ENCODE measurements around the gene GUCA1A.

DNA sequence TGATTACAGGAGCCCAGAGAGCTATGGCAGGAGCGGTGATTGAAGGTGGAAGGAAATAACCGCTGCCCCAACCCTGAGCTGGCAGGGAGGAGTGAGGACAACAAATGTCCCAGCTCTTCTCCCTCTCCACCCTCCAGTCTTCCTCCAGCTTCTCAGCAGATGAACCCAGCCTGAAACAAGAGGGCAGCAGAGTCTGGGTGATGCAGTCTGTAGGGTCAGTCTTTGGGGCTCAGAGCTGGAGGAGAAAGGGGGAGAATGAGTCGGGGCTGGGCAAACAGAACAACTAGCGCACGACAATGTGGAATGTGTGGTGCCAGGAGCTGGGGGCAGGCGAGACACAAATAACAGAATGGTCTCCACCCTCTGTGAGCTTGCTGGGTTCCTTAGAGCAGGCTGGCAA lies 4.5 kb upstream of the GUCA1A start:
- TF ChIP-seq, protein P1, sequence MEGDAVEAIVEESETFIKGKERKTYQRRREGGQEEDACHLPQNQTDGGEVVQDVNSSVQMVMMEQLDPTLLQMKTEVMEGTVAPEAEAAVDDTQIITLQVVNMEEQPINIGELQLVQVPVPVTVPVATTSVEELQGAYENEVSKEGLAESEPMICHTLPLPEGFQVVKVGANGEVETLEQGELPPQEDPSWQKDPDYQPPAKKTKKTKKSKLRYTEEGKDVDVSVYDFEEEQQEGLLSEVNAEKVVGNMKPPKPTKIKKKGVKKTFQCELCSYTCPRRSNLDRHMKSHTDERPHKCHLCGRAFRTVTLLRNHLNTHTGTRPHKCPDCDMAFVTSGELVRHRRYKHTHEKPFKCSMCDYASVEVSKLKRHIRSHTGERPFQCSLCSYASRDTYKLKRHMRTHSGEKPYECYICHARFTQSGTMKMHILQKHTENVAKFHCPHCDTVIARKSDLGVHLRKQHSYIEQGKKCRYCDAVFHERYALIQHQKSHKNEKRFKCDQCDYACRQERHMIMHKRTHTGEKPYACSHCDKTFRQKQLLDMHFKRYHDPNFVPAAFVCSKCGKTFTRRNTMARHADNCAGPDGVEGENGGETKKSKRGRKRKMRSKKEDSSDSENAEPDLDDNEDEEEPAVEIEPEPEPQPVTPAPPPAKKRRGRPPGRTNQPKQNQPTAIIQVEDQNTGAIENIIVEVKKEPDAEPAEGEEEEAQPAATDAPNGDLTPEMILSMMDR (IDR thresholded peaks at IDR 0.05) = no peak
- no peak for TF ChIP-seq POLR2AphosphoS5 (IDR thresholded peaks at IDR 0.05; ENCODE audit: insufficient read depth in 1 of 2, low read depth in 1 of 2)

All from vagina (tissue), 2 donors.